ENCODE data around the gene CCDC167. TPM values are rescaled to one million over a fixed set of nuclear protein-coding genes. Genes with fewer than 3 reads are reported as not detected.

CCDC167 gene
- total and polyA plus RNA-seq, 10 of the 15 experiments (the other 5 are each of a cell fraction or from before 2014, with no cell fraction given) = 74.9 to 380 (median 137) TPM

- no peak overlapping the region for H3K27ac ChIP-seq (ENCODE audit: control insufficient read depth, insufficient read depth)
- no peak overlapping the region for H3K4me2 ChIP-seq (ENCODE audit: control insufficient read depth, insufficient read depth)
- BruUV-seq (replicated peaks) = no TSS peak
- H3K79me2 ChIP-seq (ENCODE audit: control insufficient read depth, insufficient read depth, low read length) = no peaks in the 10 kb centered on the region; the same call in 1 of the 2 replicates
- H3K27me3 ChIP-seq (replicated peaks in 1 of 2; ENCODE audit: control insufficient read depth in 2 of 2, insufficient read depth in 2 of 2, low read length in 1 of 2) = no peaks in the 10 kb centered on the region
- TF ChIP-seq SKIL (IDR thresholded peaks at IDR 0.05; ENCODE audit: low read depth, poor library complexity, severe bottlenecking) (no peak), ZBTB33 (IDR thresholded peaks at IDR 0.05) (0 out of 2 replicates have a peak, but pooled peaks have one; percentile 36), CHD1 (IDR thresholded peaks at IDR 0.05; ENCODE audit: low read depth, low read length) (no peak), PKNOX1 (IDR thresholded peaks at IDR 0.05) (no peak), EED (IDR thresholded peaks at IDR 0.05; ENCODE audit: low read depth) (0 out of 2 replicates have a peak, but pooled peaks have one; percentile 23)
- peaks cover 51% of the 10 kb centered on the region for H3K4me1 ChIP-seq (ENCODE audit: control insufficient read depth, insufficient read depth, low read length)
- no peaks in the 10 kb centered on the region for H3K9me3 ChIP-seq (replicated peaks; ENCODE audit: control insufficient read depth, insufficient read depth, low read length)
- H2AFZ ChIP-seq (ENCODE audit: control insufficient read depth, low read depth, low read length) = no peak overlapping the region
- H3K9ac ChIP-seq (ENCODE audit: control insufficient read depth, insufficient read depth, low read length) = no peak overlapping the region
- ChIA-PET SMC1A (ENCODE audit: uncharacterized antibody, unreplicated experiment) (interaction anchor here (1.1 to 15.4 kb wide), 5 partner anchors 9 to 58 kb away, joined by 3 to 232 read pairs (median 9); no protein-coding TSS in a partner anchor), RAD21 (ENCODE audit: unreplicated experiment) (interaction anchor here (0.9 to 2.5 kb wide), 8 partner anchors 8 to 54 kb away, joined by 4 to 23 read pairs (median 8); no protein-coding TSS in a partner anchor), CTCF (interaction anchor here (0.7 to 16.5 kb wide), 3 partner anchors 9 to 1063 kb away, joined by 3 to 235 read pairs (median 81); no protein-coding TSS in a partner anchor), POLR2A (interaction anchor here (4.2 to 6.2 kb wide), 2 partner anchors 8 to 15 kb away, joined by 25 to 114 read pairs; no protein-coding TSS in a partner anchor)
- in situ Hi-C loops (cut with MboI) (no loop called here), intact Hi-C loops (cut with micrococcal nuclease; ENCODE audit: unreplicated experiment) (no loop called here)
- no peaks in the 10 kb centered on the region for H3K36me3 ChIP-seq (ENCODE audit: control insufficient read depth in 2 of 2, insufficient read depth in 2 of 2, low read length in 1 of 2)
- no peak for ATAC-seq
- no peak for FAIRE-seq
- H3K4me3 ChIP-seq = no peak overlapping the region
- WGBS (ENCODE audit: insufficient coverage, insufficient replicate concordance, low lambda C conversion rate, missing lambda C conversion rate) = 81% methylated on average over 9 of the region's 9 CpGs
- DNase-seq (ENCODE audit: low read depth, low spot score) = no peak
- no peaks in the 10 kb centered on the region for H4K20me1 ChIP-seq (ENCODE audit: control insufficient read depth, insufficient read depth)
Measured at GRCh38 chr6:37546141-37546871, 46.6 kb upstream of the CCDC167 start.
